Measurements from ENCODE around the gene ACAD9.

DNA sequence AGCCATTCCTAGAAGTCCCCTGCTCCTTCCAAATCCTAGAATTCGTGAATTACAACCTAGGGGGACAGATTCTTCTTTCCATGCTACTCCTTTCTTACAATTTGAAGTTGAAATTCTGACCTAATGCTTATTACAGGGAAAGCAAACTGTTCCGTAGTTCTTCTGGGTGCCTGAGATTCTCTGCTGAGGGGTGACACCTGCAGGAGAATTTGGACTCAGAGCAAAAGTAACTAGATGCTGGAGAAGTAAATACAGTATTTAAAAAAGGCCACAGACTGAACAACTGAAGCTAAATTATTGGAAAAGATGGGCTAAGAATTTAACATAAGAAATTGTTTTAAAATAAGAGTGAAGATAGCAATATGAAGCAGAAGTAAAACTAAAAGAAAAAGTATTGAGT is 37.9 kb downstream of the ACAD9 start:
- TF ChIP-seq SPI1 (IDR thresholded peaks at IDR 0.05; ENCODE audit: borderline replicate concordance, insufficient read depth, low read depth, low read length) (no peak), POLR2A (IDR thresholded peaks at IDR 0.05; ENCODE audit: low read depth, low read length) (no peak), NRF1 (conservative IDR thresholded peaks at IDR 0.05; ENCODE audit: low read depth, low read length) (no peak), ATF7 (IDR thresholded peaks at IDR 0.05; ENCODE audit: low read depth) (no peak), ZNF274 (IDR thresholded peaks at IDR 0.05; ENCODE audit: insufficient read depth, insufficient read length) (no peak), ETV6 (conservative IDR thresholded peaks at IDR 0.05 in 1 of 2, IDR thresholded peaks at IDR 0.05 in 1 of 2; ENCODE audit: borderline replicate concordance in 1 of 2, low read depth in 1 of 2) (no peak), RCOR1 (conservative IDR thresholded peaks at IDR 0.05; ENCODE audit: low read depth, low read length) (no peak), CTCF (IDR thresholded peaks at IDR 0.05 in 2 of 3, conservative IDR thresholded peaks at IDR 0.05 in 1 of 3; ENCODE audit: control insufficient read depth in 2 of 3, extremely low read depth in 1 of 3, insufficient read depth in 1 of 3, low read depth in 3 of 3, low read length in 3 of 3) (peak in 1 of 3 experiments; percentile 17; a peak in 1 of 6 replicates), IKZF1 (conservative IDR thresholded peaks at IDR 0.05) (no peak), BCL11A (IDR thresholded peaks at IDR 0.05; ENCODE audit: low read depth, low read length) (no peak), SRF (IDR thresholded peaks at IDR 0.05; ENCODE audit: low read depth in 2 of 2, low read length in 2 of 2) (no peak), FOXM1 (IDR thresholded peaks at IDR 0.05; ENCODE audit: low read depth, low read length) (no peak), IRF5 (IDR thresholded peaks at IDR 0.05; ENCODE audit: borderline replicate concordance) (no peak), YY1 (IDR thresholded peaks at IDR 0.05; ENCODE audit: low read depth, low read length) (no peak)

Data from GM12878 (cell line).